Limb (tissue), 2 donors: ENCODE measurements around the gene TPR.

Experiments
- DNase-seq, 2 donors: peaks; one replicate each; pipeline ENCODE4 v3.0.0-alpha.2; 2016; ENCODE audit errors: extremely low spot score in 2 of 2

TPR gene

DNA sequence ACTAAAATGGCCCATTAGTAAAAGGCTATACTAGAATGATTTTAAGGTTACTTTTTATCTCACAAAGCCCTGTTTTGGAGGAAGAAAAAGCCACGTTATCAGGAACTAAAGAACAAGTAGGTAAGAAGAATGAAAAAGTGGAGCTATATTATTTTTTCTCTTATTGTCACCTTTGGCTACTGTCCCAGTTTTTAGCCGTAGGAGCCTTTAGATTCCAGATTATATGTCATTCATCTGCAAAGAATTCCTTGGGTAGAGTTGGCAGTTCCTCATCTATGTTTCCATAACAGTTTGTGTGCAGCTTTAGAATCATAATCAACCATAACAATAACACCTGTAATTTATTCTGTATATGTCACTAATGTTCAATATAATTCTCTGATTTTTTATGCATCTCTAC is 83.8 kb downstream of the TPR start:
- DNase-seq: no peak

DNA sequence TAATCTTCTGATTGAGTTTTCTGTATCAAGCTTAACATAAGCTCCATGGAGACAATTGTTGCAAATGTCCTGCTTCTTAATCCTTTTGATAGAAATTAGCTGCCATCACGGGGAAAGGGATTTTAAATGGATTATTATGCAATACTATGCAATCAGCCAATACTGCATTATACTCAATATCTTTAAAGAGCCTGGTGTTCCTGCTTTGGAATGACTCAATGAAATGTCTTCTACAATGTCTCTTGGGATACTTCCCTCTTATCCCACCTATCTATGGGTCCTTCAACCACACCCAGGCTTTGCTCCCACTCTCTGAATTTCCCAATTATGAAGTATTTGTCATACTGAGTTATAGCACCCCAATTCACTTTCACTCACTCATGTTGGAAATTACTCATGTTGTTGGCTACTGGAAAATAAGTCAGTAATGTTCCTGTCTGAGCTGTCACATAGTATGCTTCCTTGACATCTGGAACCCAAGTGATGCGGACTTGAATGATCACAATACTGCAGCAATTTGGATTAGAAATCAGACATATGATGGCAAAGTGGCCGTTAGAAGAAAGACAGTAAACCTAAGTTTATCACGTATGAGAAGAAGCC is 85.0 kb downstream of the TPR start:
- no peak for DNase-seq

DNA sequence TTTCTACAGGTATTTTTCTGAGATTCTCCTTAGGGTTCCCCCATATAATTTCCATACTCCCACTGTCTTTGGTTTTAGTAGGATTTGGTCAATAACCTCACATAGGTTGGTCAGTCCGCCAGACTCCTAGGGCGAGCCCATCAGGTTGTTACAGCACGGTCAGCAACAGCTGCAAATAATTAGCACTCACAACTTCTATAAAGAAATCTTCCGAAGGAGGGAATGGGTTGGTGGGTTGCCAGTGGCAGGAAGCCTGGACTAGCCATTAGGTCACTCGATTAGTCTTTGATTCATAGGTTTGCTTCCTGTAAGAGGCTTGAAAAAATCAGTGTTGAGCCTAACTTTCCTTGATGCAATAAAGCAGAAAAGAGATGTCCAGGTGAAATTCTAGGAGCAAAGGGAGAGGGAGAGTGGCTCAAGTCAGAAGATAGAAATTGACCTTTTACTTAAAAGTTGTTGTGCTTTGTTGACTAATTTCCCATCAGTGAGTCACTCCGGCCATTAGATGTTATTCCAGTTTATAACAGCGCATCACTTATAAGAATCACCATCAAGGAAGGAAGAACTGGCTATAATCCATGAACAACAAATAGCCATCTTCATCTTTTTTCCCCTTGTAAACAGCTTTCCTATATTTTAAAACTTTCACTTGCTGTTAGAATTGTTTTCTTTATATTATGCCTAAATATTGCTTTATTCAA is 88.3 kb downstream of the TPR start:
- DNase-seq: no peak

DNA sequence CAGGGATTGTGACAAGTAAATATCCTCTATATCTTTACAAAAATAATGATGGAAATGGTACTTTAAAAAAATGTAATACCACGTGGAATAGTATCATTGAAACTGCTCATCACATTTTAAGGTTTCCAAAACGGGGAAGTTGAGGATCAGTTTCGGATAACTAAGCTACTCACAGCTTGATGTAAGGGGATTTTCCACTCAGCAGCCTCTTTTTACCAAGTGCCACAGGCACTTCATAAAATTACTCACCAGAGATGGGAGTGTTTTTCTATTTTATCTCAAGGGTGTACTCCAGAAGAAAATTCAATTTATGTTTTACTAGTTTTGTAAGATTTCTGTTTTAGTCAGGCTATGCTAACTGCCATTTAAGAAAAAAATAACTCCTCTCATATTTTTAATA is 91.7 kb downstream of the TPR start:
- no peak for DNase-seq

DNA sequence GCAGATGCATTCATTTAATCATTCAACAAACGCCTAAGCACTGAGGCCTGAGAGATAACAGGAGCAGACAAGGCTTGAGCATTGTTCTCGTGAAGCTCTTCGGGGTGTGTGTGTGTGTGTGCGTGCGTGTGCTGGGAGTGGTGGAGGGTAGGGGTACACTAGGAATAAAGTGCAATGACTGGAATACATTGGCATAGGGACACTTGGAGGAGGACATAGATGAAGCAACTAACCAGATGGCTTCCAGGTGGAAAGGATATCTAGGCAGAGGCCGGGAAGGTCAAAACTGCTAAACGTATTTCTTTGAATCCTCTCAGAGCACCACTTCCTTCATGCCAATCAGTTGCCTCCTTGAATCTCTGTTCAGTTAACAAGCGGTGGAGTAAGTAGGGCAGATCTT is 92.6 kb downstream of the TPR start:
- no peak for DNase-seq

DNA sequence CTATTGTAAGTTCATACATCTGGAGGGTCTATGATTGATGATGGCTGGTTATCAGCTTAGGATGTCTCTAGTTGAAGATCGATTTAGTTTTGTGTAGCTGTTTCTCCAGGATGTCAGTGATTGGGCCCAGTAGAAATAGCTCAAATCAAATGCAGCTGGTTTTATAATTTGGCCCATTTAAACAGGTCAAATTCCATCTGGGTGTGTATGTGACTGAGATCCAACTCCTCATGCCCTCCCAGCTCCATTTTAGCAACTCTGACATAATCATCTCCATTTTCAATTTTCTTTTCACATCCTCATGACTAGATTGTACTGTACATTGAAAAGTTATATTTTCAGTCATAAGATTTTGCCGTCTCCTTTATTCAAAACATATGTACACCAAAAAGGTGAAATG is 99.2 kb downstream of the TPR start:
- no peak for DNase-seq

DNA sequence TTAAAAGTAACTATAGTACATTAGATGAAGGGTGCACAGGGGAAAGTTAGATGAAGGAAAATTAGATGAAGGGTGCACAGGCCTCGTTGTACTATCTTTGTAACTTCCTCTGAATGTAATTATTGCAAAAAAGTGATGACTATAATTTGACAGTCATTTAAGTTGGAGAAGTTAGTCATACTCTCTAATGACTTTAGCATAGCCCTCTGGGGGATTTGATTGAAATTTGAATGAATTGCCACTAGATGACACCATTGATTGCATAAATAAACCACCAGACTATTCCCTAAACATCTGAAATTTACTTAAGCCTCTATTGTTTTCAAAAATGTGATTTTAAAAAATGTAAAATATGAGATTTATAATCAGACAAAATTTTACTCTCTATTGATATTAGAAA is 102.6 kb downstream of the TPR start:
- no peak for DNase-seq

DNA sequence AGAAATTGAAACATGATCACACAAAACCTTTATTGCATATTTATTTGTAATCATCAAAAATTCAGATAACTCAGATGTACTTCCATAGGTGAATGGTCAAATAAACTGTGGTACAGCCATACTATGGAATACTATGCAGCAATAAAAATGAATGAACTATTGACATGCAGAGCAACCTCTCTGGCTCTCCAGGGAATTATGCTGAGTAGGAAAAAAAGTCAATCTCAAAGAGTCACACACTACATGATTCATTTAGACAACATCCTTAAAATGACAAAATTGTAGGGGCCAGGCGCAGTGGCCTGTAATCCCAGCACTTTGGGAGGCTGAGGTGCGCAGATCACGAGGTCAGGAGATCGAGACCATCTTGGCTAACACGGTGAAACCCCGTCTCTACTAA is 104.0 kb downstream of the TPR start:
- no peak for DNase-seq
